ENCODE measurements around the gene TSPAN10.

The TSPAN10 gene

DNA sequence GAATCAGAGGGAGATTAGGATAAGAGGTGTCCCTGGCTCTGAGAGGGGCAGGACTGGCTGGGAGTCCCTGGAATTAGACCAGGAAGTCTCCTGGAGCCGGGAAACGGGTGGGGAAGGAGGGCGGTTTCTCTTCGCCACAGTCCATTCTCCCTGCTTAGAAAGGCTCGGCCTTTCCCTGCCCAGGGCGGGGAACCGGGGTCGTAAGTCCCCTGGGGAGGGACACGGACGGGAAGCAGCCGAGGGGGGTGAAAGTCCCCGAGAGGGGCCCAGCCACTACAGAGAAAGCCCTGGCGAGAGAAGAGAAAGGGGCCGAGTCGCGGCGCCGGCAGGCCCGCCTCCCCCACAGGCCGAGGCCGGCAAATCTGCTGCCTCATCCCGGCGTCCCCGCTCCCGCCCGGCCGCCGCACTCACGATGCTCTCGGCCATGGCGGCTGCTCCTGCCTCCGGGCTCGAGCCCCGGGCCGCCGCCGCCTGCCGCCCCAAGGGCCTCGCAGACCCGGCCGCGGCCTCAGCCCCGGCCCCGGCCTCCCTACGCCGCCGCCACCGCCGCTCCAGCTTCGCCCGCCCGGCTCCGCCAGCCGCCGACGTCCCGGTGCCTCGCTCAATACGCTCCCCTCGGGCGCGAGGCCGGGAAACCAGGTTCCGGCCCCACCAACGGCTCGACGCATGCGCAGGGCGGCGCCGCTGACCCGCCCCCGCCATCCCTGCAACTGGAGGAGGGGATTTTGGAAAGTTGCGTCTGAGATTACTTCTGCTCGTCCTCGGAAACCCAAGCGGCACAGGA lies at the start of gene TSPAN10, which contains the start of gene NPLOC4:
TSPAN10 (plus strand) TSS at position 692 of the 784 bp plus-strand sequence. CDS start 5,217 bp downstream, outside the sequence.
NPLOC4 (minus strand) TSS at position 608 of the 784 bp plus-strand sequence; CDS start at position 426, 182 bp downstream.
- peak within 1 kb of the TSS; percentile 89 for H3K4me3 ChIP-seq (ENCODE audit: low read depth, low read length)
- TF ChIP-seq, protein P1, sequence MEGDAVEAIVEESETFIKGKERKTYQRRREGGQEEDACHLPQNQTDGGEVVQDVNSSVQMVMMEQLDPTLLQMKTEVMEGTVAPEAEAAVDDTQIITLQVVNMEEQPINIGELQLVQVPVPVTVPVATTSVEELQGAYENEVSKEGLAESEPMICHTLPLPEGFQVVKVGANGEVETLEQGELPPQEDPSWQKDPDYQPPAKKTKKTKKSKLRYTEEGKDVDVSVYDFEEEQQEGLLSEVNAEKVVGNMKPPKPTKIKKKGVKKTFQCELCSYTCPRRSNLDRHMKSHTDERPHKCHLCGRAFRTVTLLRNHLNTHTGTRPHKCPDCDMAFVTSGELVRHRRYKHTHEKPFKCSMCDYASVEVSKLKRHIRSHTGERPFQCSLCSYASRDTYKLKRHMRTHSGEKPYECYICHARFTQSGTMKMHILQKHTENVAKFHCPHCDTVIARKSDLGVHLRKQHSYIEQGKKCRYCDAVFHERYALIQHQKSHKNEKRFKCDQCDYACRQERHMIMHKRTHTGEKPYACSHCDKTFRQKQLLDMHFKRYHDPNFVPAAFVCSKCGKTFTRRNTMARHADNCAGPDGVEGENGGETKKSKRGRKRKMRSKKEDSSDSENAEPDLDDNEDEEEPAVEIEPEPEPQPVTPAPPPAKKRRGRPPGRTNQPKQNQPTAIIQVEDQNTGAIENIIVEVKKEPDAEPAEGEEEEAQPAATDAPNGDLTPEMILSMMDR (IDR thresholded peaks at IDR 0.05; ENCODE audit: borderline replicate concordance, insufficient read depth, low read depth, low read length): no peak

DNA sequence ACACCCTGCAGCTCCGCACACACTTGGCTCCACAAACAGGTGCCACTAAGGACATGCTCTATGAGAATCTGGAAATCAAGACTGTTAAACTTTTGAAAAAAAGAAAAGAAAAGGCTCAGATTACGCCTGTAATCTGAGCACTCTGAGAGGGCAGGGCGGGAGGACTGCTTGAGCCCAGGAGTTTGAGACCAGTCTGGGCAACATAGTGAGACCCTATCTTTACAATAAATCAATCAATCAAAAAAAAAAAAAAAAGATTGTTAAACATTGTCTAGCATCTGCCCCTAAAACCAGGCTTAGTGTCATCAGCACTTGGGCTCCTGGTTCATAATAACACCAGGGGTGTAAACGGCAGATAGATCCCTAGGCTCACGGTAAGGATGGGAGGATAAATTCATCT lies 47.4 kb upstream of the TSPAN10 start:
- H3K4me3 ChIP-seq (ENCODE audit: low read depth, low read length): no peak overlapping the region
- TF ChIP-seq, protein P1 (IDR thresholded peaks at IDR 0.05; ENCODE audit: borderline replicate concordance, insufficient read depth, low read depth, low read length): no peak

- no peak overlapping the region for H3K4me3 ChIP-seq (ENCODE audit: low read depth, low read length)
- TF ChIP-seq, protein P1 (IDR thresholded peaks at IDR 0.05; ENCODE audit: borderline replicate concordance, insufficient read depth, low read depth, low read length): no peak
These were observed 46.9 kb upstream of the TSPAN10 start for GRCh38 chr17:81590121-81590520.

DNA sequence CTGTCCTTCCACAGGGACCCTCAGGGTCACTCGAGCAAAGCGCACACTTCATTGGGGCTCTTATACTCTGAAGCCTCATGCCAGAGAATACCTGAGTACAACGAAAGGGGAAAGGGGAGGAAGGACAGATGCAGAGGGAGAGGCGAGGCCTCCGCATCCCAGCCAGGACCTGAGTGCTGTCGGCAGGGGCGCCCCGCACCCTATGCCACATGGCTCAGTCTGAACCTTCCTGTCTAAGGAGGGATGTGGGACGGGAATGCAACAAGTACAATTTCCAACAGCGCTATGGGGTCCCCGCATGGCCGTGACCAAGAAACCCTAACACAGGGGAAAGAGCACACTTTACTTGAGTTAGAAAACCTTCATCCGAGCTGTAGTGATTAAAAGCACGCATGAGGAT lies 45.0 kb upstream of the TSPAN10 start:
- H3K4me3 ChIP-seq (ENCODE audit: low read depth, low read length): no peak overlapping the region
- TF ChIP-seq, protein P1 (IDR thresholded peaks at IDR 0.05; ENCODE audit: borderline replicate concordance, insufficient read depth, low read depth, low read length): no peak

GRCh38 chr17:81593105-81593871 lies 43.7 kb upstream of the TSPAN10 start:
- TF ChIP-seq, protein P1 (IDR thresholded peaks at IDR 0.05; ENCODE audit: borderline replicate concordance, insufficient read depth, low read depth, low read length): no peak
- no peak overlapping the region for H3K4me3 ChIP-seq (ENCODE audit: low read depth, low read length)

DNA sequence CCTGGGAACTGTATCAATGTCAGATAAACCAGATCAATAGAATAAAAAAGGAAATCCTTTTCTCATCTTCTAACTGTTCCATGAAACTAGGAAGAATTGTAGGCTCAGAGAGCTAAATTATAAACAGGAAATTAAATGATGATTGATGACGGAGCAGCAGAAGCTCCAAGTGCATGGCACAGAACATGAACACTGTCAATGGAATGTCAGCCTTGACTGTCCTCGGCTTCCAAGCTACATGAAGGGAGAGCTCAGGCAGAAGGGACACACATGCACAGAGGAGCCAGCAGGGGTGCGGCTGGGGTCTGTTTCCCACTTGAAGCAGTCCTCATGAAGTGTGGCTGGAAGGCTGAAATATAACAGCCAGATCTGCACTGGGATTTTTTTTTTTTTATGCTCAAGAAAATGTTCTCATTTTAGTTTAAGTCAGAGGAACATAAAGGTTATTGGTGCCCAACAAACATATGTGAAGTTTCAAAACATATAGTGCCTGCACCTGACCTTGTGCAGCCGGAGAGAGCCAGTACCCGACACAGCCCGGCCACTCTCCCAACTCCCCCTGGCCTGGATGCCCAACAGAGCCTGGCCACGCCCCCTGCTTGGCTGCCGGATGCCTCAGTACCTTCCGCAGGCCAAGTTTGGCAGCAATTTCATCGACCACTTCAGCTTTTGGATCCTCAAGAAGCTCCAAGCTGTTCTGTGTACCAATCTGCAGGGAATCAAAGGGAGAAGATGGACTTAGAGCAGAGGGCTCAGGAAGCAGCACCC lies 37.1 kb upstream of the TSPAN10 start:
- TF ChIP-seq, protein P1 (IDR thresholded peaks at IDR 0.05; ENCODE audit: borderline replicate concordance, insufficient read depth, low read depth, low read length): no peak
- H3K4me3 ChIP-seq (ENCODE audit: low read depth, low read length): no peak overlapping the region
